HG03469 (cell line): Measurements from ENCODE around the gene RGP1.

Experiments used
- ATAC-seq: cut with Tn5 transposase; IDR thresholded peaks from one replicate; pipeline ENCODE4 v1.9.1; 2021; ENCODE audit warnings: mild to moderate bottlenecking, moderate library complexity, moderate number of reproducible peaks; ENCODE audit not compliant: unreplicated experiment

The RGP1 gene

DNA sequence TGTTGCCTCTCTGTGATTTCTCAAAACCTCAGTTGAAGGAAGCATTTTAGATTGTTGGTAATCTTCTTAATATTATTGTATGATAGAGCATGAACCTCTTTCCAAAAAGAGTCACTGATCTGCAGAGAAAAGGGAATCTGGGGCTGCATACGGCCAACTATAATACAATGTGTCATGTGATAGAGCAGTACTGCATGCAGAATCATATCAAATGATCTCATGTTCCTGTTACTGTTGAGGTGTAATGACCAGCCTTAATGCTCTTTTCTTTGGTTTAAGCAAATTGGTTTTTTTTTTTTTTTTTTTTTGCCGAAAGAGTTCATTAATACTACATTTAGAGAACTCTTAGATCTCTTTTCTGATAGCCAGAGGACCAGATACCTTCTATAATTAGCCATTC, 17.9 kb downstream of the RGP1 start:
- no peak for ATAC-seq

DNA sequence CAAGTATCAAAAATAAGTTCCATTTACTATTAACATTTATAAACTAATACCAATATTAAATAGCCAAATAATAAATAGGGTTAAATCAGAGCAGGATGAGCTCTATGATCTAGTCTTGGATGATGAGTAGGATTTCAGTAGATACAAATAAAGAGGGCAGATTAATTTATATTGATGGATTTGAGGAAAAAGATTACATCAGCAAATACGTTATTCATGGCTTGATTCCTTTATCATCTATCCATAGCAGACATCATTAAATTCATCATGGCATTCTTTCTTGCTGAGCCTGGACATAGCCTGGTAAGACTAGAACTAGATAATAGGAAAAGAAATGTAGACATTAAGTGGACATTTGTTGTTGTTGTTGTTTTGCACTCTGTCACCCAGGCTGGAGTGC, 18.4 kb downstream of the RGP1 start:
- no peak for ATAC-seq

DNA sequence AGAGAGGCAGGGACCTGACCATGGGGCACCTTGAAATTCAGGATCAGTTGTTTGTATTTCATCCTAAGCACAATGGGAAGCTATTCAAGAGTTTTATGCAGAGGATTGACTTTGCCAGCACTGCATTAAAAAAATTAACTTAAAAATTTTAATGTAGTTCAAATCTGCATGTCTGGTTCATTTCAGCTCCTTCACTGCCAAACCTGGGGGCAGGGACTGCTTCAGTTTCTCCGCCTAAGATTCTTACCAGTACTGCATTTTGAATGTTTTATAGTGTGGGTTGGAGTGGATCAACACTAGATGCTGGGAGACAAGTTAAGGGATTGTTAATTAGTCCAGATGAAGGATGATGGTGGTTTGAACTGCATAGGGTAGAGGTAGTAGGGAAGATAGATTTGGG, 20.7 kb downstream of the RGP1 start:
- ATAC-seq = no peak

DNA sequence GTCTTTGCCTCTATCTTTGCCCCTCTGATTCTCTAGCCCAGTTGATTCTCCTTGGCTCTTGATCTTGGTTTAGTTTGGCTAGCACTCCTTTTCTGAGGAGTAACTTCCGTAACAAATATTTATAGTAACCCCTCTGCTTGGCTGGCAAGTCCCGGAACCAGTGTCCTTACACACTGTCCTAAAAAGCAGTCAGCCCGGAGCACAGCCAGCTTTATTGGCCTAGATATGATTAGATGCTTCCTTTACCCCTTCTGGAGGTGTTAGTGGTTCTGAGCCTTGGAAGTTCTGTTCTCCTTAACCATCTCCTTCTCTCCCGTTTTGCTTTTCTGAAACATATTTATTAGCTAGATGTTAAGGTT, 22.0 kb downstream of the RGP1 start:
- no peak for ATAC-seq

DNA sequence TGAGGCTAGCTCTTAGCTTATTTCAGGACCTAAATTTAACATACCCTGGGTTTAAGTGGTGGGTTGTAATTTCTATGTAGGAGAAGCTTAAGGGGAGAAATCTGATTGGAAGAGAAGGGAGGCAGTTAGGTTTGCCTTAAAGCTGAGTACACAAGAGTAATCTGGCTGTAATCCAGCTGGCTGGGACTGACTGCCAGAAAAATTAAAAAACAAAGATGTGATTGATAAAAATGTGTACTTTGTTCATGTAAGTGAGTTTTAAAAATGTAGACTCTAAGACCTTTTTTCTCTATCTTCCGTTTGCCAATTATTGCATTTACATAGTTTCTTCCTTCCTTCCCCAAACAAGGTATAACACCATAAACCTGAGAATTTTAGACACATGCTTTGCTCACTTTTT, 22.4 kb downstream of the RGP1 start:
- no peak for ATAC-seq

DNA sequence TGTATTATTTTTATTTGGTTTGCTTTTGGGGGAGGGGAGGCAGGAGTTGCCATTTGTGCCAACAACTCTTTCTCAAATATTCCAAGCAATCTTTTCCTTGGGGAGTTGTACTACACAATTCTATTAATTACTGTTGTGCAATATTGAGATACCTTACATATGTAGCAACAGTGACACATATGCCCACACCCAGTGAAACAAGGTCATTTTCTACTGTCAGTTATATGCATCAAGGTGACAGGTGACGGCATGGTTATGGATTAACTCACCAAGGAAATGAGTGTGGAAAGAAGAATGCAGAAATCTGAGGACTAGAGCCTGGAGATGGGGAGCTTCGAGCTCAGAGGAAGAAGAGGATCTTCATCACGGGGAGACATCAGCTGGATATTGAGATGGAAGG, 22.9 kb downstream of the RGP1 start:
- ATAC-seq = no peak

DNA sequence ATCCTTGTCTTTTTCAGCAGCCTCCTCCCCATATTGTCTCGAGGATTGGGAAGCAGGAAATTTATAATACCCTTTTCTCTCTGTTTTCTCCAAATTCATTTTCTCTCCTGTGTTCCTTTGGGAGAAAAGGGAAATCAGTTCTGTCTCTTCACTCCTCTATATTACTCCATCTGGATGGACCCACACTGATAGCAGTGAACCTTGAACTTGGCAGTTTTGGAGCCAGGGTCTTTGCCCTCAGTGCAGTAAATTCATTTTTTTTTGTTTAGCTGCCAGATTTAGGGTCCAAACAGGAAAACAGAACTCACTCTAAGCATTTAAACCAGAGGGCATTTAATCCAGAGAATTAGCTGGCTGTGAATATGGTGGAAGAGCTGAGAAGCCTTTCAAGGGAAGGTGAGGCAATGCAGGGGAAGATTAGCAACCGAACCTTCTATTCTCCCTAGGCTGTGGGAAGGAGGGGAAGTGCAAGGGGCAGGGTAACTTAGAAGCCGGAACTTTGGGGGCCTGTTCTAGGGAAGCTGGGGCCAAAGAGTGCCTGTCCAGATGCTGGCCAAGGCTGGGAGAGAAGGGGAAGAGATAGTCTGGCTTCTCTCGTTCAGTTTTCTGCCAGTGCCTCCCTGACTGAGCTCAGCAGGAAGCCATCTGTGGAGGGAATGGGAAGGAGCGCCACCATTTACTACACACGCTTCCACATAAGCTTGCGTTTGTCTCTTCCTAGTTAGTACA, 26.0 kb downstream of the RGP1 start:
- no peak for ATAC-seq

DNA sequence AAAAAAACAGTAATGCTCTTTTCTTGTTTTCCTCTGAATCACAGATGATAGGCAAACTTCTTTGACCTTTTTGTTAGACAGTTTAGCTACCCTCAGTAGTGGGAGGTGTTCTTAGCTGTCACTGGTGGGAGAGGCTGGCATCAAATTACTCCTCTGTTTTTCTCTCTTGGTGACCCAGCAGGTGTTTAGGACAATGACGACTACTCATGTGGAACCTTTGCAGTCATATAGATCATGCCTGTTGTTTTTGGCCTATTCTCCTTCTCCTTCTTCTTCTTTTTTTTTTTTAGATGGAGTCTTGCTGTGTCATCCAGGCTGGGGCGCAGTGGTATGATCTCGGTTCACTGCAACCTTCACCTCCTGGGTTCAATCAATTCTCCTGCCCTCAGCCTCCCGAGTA, 26.9 kb downstream of the RGP1 start:
- no peak for ATAC-seq

DNA sequence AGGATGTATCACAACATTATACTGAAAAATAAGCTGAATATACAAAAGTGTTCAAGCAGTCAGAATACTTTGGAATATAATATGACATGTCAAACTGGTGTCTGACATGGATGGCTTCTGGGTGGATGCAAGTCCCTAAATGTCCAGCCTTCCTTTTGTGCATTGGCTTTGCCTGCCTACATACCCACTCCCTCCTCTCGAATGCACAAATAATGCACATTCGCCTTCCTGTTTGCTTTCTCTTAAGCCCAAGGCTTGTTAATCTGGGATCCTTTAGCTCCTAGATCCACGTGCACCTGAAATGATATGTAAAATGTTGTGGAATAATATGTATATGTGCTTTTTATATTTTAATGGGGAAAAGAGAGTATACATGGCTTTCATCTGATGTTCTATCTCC, 29.4 kb downstream of the RGP1 start:
- no peak for ATAC-seq

DNA sequence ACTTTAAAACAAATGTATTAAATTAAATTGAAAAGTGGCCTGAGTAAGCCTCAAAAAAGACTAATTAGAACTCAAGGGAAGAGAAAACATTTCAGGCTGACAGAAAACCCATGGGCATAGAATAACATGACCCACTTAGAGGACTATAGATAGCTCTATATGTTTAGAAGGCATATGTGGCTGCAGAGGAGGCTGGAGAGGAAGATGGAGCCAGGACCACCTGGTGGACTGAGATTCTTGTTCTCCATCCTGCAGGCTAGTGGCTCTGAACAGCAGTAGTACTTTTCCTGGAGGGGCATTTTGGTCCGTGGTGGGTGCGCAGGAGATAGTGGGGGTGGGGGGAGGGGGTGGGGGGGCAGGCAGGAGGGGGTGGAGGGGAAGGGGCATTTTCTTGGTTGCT, 32.0 kb downstream of the RGP1 start:
- no peak for ATAC-seq

DNA sequence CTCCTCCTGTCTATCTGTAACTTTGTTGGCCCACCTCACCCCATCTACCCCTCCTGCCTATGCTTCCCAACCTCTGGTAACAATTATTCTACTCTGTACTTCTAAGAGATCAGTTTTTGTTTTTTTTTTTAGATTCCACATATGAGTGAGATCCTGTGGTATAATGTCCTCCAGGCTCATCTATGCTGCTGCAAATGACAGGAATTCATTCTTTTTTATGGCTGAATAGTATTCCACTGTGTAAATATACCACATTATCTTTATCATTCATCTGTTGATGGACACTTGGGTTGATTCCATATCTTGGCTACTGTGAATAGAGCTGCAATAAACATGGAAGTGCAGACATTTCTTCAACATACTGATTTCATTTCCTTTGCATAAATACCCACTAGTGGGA, 34.3 kb downstream of the RGP1 start:
- ATAC-seq = no peak

DNA sequence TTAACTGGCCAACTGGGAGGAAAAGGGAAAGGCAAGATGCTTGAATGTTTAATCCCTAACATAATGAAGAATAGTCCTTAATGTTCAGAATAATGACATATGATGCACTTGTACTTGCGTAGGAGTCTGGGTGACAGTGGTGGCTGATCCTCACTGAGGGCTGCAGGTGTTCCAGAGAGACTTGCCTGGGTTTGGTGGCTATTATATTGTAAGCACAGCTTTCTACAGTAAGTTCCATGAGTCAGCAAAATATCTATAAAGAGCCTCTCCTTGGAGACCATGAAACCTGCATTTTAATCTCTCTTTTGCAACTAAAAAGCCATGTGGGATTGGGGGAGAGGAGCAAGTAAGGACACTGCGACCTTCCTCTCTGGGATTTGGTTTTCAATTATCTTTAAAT, 40.5 kb downstream of the RGP1 start:
- ATAC-seq = no peak

DNA sequence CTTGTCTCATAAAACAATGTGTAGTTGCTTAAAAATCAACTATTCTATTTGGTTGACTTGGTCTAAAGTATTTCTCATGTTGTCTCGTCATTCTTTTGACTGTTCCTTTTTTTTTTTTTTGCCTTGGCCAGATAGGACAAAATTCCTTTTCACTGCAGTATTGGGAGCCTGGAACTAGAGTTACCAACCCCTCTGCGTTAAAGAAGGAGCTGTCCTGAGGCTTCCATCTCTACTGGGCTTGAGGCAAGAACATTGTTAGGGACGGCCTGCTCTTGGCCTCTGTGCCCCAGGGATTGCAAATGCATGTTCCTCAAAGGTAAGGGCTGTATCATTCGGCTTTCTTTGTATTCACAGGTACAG, 40.9 kb downstream of the RGP1 start:
- ATAC-seq = no peak

DNA sequence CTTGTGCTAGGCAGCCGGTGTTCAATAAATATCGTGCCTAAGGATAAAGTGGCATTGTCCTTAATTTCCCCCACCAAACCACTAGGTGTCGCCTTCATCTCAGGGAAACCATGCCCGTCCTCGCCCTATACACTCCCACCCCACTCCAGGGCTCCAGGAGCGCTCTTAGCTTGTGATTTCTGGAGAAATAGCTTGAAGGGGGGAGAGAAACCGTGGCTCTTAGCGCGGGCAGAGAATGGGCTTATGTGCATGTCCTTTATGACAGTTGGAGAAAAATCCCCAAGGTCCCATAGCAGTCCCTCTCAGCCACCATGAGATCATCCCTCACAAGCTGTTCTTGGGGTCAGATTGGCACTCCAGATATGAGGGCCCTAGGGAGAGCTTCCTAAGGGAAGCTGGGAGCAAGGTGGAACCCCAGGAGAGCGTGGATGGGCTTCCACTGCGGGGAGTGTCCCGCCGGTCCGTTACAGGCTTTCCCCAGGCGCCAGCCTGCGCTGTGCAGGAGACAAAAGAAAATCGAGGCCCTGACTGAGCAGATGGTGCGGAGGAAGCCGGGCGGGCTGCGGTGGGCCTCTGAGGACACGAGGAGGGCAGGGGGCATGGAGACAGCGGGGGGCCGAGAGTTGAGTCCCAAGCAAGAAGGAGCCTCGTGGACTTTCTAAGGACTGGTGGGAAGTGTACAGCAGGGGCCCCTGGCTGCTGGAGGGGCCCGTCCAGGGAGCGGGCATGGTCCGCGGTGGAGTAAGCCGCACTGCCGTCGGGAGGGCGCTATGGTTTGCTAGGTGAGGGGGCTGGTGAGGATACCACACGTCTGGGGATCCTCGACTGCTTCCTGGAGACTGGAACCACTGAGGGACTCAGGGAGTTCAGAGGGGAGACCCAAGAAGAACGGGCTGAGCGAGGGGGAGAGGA, 41.6 kb downstream of the RGP1 start:
- ATAC-seq = no peak

DNA sequence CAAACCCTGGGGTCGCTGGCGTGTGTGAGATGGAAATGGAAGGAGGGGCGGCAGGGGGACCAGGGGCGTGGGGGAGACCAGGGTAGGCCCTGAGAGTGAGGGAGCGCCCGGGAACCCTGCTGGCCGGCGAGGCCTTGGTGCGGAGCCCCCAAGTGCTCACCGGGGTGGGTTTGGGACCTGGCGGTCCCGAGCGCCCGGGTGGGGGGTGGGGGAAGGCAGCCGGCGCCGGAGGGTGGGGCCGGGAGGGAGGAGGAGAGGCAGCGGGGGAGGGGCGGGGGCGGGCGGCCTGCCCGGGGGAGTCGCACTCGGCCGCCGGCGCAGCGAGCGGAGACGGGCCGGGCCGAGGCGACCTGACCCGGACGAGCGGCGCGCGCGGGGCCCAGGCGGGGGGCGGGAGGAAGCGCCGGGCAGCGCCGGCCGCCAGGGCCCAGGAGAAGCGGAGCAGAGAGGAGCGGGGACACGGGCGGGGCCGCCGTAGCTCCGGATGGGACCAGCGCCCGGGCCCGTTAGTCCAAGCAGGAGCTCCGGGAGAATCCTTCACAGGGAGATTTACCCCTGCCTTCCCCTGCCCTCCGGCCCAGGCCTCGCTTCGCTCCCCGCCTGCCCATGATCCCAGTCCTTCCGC, 42.3 kb downstream of the RGP1 start, which contains the start of gene NPR2:
NPR2 (plus strand) TSS at position 295 of the 625 bp plus-strand sequence. CDS start 818 bp downstream, outside the sequence.
- no peak for ATAC-seq

DNA sequence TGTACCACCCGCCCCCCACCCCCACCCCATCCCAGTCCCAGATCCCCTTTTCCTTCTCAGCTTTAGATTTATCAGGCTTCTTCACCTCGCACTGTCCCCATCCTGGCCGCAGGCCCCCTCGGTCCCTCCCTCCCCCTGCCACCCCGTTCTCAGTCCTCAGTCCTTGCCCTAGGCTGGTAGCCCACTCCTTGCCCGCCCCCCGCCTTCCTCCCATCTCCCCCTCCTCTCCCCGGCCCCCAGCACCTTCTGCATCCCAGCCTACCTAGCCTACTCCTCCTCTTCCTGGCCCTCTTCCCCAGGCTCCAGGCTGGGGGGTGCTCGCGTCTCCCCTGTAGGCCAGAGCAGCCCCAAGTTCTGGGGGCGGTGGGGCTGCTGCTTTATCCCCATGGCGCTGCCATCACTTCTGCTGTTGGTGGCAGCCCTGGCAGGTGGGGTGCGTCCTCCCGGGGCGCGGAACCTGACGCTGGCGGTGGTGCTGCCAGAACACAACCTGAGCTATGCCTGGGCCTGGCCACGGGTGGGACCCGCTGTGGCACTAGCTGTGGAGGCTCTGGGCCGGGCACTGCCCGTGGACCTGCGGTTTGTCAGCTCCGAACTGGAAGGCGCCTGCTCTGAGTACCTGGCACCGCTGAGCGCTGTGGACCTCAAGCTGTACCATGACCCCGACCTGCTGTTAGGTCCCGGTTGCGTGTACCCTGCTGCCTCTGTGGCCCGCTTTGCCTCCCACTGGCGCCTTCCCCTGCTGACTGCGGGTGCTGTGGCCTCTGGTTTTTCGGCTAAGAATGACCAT, 43.1 kb downstream of the RGP1 start:
- ATAC-seq = no peak

DNA sequence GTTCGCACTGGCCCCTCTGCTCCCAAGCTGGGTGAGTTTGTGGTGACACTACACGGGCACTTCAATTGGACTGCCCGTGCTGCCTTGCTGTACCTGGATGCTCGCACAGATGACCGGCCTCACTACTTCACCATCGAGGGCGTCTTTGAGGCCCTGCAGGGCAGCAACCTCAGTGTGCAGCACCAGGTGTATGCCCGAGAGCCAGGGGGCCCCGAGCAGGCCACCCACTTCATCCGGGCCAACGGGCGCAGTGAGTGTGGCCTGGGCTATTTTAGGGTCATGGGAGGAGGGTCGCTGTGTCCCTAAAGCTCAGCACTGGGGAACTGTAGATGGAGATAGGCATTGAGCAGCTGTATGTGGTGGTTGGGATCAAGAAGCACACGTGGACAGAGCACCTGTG, 43.7 kb downstream of the RGP1 start:
- no peak for ATAC-seq

DNA sequence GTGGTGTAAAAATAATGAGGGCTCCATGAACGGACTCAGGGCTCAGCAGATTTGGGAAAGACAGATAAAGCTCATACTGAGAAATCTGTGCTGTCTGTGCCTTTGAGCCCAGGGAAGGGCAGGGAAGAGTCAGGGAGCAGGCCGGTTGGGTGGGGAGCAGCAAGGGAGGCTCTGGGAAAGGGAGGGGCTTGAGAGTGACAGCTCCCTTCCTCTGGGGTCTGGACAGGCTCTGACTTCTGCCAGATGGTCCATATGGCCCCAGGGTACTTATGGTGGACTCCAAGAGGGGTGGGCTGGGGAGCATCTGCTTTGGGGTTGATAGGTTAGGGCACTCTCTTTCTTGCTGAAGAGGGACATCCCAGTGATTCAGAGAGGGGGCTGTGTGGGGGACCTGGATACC, 44.4 kb downstream of the RGP1 start:
- ATAC-seq = no peak

DNA sequence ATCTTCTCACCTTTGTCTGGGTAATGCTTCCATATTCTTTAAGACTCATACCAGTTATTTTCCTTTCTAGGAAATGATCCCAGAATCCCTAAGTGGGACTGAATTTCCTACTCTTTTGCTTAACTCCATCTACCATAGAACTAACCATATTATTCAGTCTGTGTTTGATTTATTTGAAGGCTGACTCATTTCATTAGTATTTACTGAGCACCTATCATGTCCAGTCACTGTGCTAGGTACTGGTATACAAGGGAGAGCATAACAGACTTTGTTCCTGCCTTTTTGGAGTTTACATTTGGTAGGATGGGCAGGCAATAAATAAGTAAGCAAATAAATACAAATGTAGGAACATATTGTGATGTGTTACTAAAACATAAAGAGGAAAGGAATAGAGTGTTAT, 46.6 kb downstream of the RGP1 start:
- no peak for ATAC-seq

DNA sequence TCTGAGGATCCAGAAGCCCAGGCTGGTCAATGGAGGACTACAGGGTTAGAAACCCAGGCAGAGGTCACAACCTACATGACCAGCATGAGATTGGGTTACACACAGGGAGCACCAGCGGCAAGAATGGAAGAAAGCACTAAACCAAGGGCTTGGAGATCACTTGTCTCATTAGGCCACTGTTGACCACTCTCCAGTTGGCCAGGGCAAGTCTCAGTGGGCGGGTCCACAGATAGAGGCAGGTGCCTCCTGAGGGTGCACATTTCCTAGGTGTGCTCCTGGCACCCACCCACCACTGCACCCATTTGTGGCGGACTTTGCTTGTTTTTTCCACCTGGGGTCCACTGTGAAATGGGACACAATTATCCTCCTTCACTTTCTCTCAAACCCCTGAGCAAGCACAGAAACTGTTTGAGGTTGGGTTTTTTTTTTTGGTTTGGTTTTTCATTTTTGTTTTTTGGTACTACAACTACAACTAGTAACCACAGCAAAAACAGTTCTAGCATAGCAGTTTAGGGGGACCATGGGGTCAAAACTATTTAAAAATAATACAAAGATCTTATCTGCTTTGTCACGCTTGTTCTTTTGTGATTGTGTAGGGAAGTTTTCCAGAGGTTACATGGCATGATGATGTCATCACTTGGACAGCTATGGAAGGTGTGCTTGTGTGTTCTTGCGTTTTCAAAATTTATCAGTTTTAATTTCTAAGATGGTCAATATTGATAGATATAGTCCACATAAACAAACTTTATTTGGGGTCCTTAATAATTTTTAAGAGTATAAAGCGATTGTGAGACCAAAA, 48.4 kb downstream of the RGP1 start:
- no peak for ATAC-seq
